Measurements from ENCODE around the gene TINCR.

GRCh38 chr19:5580161-5580571, 12.4 kb upstream of the TINCR start:
- no peak for TF ChIP-seq NR3C1 (IDR thresholded peaks at IDR 0.05)
- no peak for TF ChIP-seq CTCF (IDR thresholded peaks at IDR 0.05)
- TF ChIP-seq ELK1 (IDR thresholded peaks at IDR 0.05; ENCODE audit: low read depth, low read length), result no peak
- TF ChIP-seq JUN (IDR thresholded peaks at IDR 0.05), result no peak
- no peak for TF ChIP-seq NPAS2 (CRISPR knock-in tag; IDR thresholded peaks at IDR 0.05; ENCODE audit: borderline replicate concordance)
- no peak for TF ChIP-seq ESRRA (IDR thresholded peaks at IDR 0.05; ENCODE audit: borderline replicate concordance, low read length)
- TF ChIP-seq RFX5 (IDR thresholded peaks at IDR 0.05), result no peak
- TF ChIP-seq KDM5A (IDR thresholded peaks at IDR 0.05), result no peak
- TF ChIP-seq POLR2A (IDR thresholded peaks at IDR 0.05; ENCODE audit: low read length), result no peak
- TF ChIP-seq KDM1A (IDR thresholded peaks at IDR 0.05; ENCODE audit: low read depth), result no peak
